ENCODE results near the gene GORASP1.

Gene GORASP1

GRCh38 chr3:39134305-39134704 is 26.9 kb upstream of the GORASP1 start:
- no peak overlapping the region for H3K4me3 ChIP-seq (ENCODE audit: low read length in 2 of 2)
- H3K4me1 ChIP-seq (ENCODE audit: control insufficient read depth in 2 of 2, insufficient read depth in 2 of 2, low read length in 2 of 2), result no peaks in the 10 kb centered on the region
- H3K36me3 ChIP-seq (ENCODE audit: control insufficient read depth in 2 of 2, insufficient read depth in 2 of 2, low read length in 2 of 2), result peaks cover 0 to 3% of the 10 kb centered on the region in 2 donors
- no peak overlapping the region for H3K9ac ChIP-seq (ENCODE audit: low read depth in 1 of 2, low read length in 2 of 2)
- H3K9me3 ChIP-seq (ENCODE audit: control insufficient read depth in 2 of 2, low read length in 2 of 2), result no peaks in the 10 kb centered on the region
- no peak overlapping the region for H3K27ac ChIP-seq (ENCODE audit: low read depth in 2 of 2, low read length in 2 of 2)
- H3K27me3 ChIP-seq (ENCODE audit: control insufficient read depth in 2 of 2, insufficient read depth in 2 of 2, low read length in 2 of 2), result no peaks in the 10 kb centered on the region

- Histone ChIP-seq H3K36me3 (ENCODE audit: control insufficient read depth in 2 of 2, insufficient read depth in 2 of 2, low read length in 2 of 2) (peaks cover 0 to 3% of the 10 kb centered on the region in 2 donors), H3K27ac (ENCODE audit: low read depth in 2 of 2, low read length in 2 of 2) (no peak overlapping the region), H3K27me3 (ENCODE audit: control insufficient read depth in 2 of 2, insufficient read depth in 2 of 2, low read length in 2 of 2) (no peaks in the 10 kb centered on the region), H3K4me1 (ENCODE audit: control insufficient read depth in 2 of 2, insufficient read depth in 2 of 2, low read length in 2 of 2) (no peaks in the 10 kb centered on the region), H3K9ac (ENCODE audit: low read depth in 1 of 2, low read length in 2 of 2) (no peak overlapping the region), H3K9me3 (ENCODE audit: control insufficient read depth in 2 of 2, low read length in 2 of 2) (no peaks in the 10 kb centered on the region), H3K4me3 (ENCODE audit: low read length in 2 of 2) (no peak overlapping the region)
These were observed 26.4 kb upstream of the GORASP1 start for GRCh38 chr3:39133822-39134221.

- Histone ChIP-seq H3K9ac (ENCODE audit: low read depth in 1 of 2, low read length in 2 of 2) (no peak overlapping the region), H3K4me1 (ENCODE audit: control insufficient read depth in 2 of 2, insufficient read depth in 2 of 2, low read length in 2 of 2) (no peaks in the 10 kb centered on the region), H3K36me3 (ENCODE audit: control insufficient read depth in 2 of 2, insufficient read depth in 2 of 2, low read length in 2 of 2) (peaks cover 0 to 3% of the 10 kb centered on the region in 2 donors), H3K4me3 (ENCODE audit: low read length in 2 of 2) (no peak overlapping the region), H3K27ac (ENCODE audit: low read depth in 2 of 2, low read length in 2 of 2) (no peak overlapping the region), H3K9me3 (ENCODE audit: control insufficient read depth in 2 of 2, low read length in 2 of 2) (no peaks in the 10 kb centered on the region), H3K27me3 (ENCODE audit: control insufficient read depth in 2 of 2, insufficient read depth in 2 of 2, low read length in 2 of 2) (no peaks in the 10 kb centered on the region)
These were observed 25.7 kb upstream of the GORASP1 start for GRCh38 chr3:39133093-39133490.

GRCh38 chr3:39132096-39133092 is 25.0 kb upstream of the GORASP1 start:
- Histone ChIP-seq H3K27me3 (ENCODE audit: control insufficient read depth in 2 of 2, insufficient read depth in 2 of 2, low read length in 2 of 2) (no peaks in the 10 kb centered on the region), H3K4me3 (ENCODE audit: low read length in 2 of 2) (no peak overlapping the region), H3K27ac (ENCODE audit: low read depth in 2 of 2, low read length in 2 of 2) (no peak overlapping the region), H3K36me3 (ENCODE audit: control insufficient read depth in 2 of 2, insufficient read depth in 2 of 2, low read length in 2 of 2) (no peaks in the 10 kb centered on the region), H3K9ac (ENCODE audit: low read depth in 1 of 2, low read length in 2 of 2) (no peak overlapping the region), H3K9me3 (ENCODE audit: control insufficient read depth in 2 of 2, low read length in 2 of 2) (no peaks in the 10 kb centered on the region), H3K4me1 (ENCODE audit: control insufficient read depth in 2 of 2, insufficient read depth in 2 of 2, low read length in 2 of 2) (no peaks in the 10 kb centered on the region)

DNA sequence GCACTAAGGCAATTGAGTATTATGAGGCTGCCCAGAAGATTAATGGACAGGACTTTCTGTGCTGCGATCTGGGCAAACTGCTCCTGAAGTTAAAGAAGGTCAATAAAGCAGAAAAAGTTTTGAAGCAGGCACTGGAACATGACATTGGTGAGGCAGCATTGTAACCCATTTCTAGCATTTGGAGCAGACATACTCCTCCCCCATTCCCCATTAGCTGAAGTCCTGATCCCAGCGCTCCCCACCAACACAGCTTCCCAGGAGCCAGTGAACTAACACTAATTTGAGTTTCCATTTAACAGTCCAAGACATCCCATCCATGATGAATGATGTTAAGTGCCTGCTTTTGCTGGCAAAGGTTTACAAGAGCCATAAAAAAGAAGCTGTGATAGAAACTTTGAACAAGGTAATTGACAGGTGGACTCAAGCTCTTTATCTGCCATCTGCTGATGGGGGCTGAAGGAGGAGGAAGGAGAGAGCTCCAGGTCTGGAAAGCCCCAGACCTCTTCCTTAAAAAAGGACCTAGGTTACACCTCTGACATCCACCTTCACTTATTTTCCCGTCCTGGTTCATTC is 23.4 kb upstream of the GORASP1 start:
- Histone ChIP-seq H3K4me3 (ENCODE audit: low read length in 2 of 2) (no peak overlapping the region), H3K9me3 (ENCODE audit: control insufficient read depth in 2 of 2, low read length in 2 of 2) (no peaks in the 10 kb centered on the region), H3K4me1 (ENCODE audit: control insufficient read depth in 2 of 2, insufficient read depth in 2 of 2, low read length in 2 of 2) (peaks cover 0 to 7% of the 10 kb centered on the region in 2 donors), H3K36me3 (ENCODE audit: control insufficient read depth in 2 of 2, insufficient read depth in 2 of 2, low read length in 2 of 2) (no peaks in the 10 kb centered on the region), H3K27me3 (ENCODE audit: control insufficient read depth in 2 of 2, insufficient read depth in 2 of 2, low read length in 2 of 2) (no peaks in the 10 kb centered on the region), H3K9ac (ENCODE audit: low read depth in 1 of 2, low read length in 2 of 2) (no peak overlapping the region), H3K27ac (ENCODE audit: low read depth in 2 of 2, low read length in 2 of 2) (no peak overlapping the region)

- Histone ChIP-seq H3K4me3 (ENCODE audit: low read length in 2 of 2) (no peak overlapping the region), H3K27ac (ENCODE audit: low read depth in 2 of 2, low read length in 2 of 2) (no peak overlapping the region), H3K9ac (ENCODE audit: low read depth in 1 of 2, low read length in 2 of 2) (no peak overlapping the region), H3K4me1 (ENCODE audit: control insufficient read depth in 2 of 2, insufficient read depth in 2 of 2, low read length in 2 of 2) (peaks cover 3 to 15% of the 10 kb centered on the region in 2 donors), H3K36me3 (ENCODE audit: control insufficient read depth in 2 of 2, insufficient read depth in 2 of 2, low read length in 2 of 2) (no peaks in the 10 kb centered on the region), H3K9me3 (ENCODE audit: control insufficient read depth in 2 of 2, low read length in 2 of 2) (no peaks in the 10 kb centered on the region), H3K27me3 (ENCODE audit: control insufficient read depth in 2 of 2, insufficient read depth in 2 of 2, low read length in 2 of 2) (no peaks in the 10 kb centered on the region)
These were observed 22.6 kb upstream of the GORASP1 start for GRCh38 chr3:39130026-39130425.

DNA sequence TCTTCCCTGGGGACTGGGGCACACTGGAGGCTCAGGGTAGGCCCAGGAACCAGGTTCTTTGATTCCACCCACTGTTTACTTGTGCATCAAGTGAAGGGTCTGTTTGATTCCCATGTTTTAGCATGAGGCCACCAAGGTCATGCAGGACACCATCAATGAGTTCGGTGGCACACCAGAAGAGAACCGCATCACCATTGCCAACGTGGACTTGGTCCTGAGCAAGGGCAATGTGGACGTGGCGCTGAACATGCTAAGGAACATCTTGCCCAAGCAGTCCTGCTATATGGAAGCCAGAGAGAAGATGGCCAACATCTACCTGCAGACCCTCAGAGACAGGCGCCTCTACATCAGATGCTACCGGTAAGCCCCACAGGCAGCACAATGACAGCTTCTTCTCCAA is 21.5 kb upstream of the GORASP1 start:
- Histone ChIP-seq H3K27ac (ENCODE audit: low read depth in 2 of 2, low read length in 2 of 2) (no peak overlapping the region), H3K27me3 (ENCODE audit: control insufficient read depth in 2 of 2, insufficient read depth in 2 of 2, low read length in 2 of 2) (no peaks in the 10 kb centered on the region), H3K9ac (ENCODE audit: low read depth in 1 of 2, low read length in 2 of 2) (no peak overlapping the region), H3K9me3 (ENCODE audit: control insufficient read depth in 2 of 2, low read length in 2 of 2) (no peaks in the 10 kb centered on the region), H3K36me3 (ENCODE audit: control insufficient read depth in 2 of 2, insufficient read depth in 2 of 2, low read length in 2 of 2) (no peaks in the 10 kb centered on the region), H3K4me3 (ENCODE audit: low read length in 2 of 2) (no peak overlapping the region), H3K4me1 (ENCODE audit: control insufficient read depth in 2 of 2, insufficient read depth in 2 of 2, low read length in 2 of 2) (peaks cover 3 to 15% of the 10 kb centered on the region in 2 donors)

DNA sequence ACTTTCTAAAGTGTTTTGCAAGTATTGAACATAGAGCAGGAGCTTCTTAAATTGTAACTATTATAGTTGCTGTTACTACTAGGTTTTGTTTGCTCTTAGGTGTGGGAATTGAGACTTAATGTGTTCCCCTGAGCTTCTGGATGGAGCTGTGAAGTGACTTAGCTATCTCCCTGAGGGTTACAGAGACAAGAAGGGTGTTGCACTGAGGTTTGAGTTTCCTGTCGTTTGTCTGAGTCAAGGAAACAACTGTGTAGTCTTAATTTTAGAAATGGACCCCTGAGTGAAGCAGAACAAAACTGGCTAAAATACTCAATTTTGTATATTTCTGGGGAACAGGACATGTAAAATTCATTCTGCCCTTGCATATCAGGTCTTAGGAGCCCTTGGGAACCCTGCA is 20.5 kb upstream of the GORASP1 start:
- H3K9me3 ChIP-seq (ENCODE audit: control insufficient read depth in 2 of 2, low read length in 2 of 2), result no peaks in the 10 kb centered on the region
- no peak overlapping the region for H3K27ac ChIP-seq (ENCODE audit: low read depth in 2 of 2, low read length in 2 of 2)
- no peaks in the 10 kb centered on the region for H3K36me3 ChIP-seq (ENCODE audit: control insufficient read depth in 2 of 2, insufficient read depth in 2 of 2, low read length in 2 of 2)

GRCh38 chr3:39127269-39127907 is 20.0 kb upstream of the GORASP1 start:
- Histone ChIP-seq H3K27me3 (ENCODE audit: control insufficient read depth in 2 of 2, insufficient read depth in 2 of 2, low read length in 2 of 2) (no peaks in the 10 kb centered on the region), H3K4me3 (ENCODE audit: low read length in 2 of 2) (no peak overlapping the region), H3K4me1 (ENCODE audit: control insufficient read depth in 2 of 2, insufficient read depth in 2 of 2, low read length in 2 of 2) (peaks cover 3 to 15% of the 10 kb centered on the region in 2 donors), H3K9me3 (ENCODE audit: control insufficient read depth in 2 of 2, low read length in 2 of 2) (no peaks in the 10 kb centered on the region), H3K36me3 (ENCODE audit: control insufficient read depth in 2 of 2, insufficient read depth in 2 of 2, low read length in 2 of 2) (no peaks in the 10 kb centered on the region), H3K9ac (ENCODE audit: low read depth in 1 of 2, low read length in 2 of 2) (no peak overlapping the region), H3K27ac (ENCODE audit: low read depth in 2 of 2, low read length in 2 of 2) (no peak overlapping the region)

More for the DNA sequence above, 20.5 kb upstream of the GORASP1 start:
- no peaks in the 10 kb centered on the region for H3K27me3 ChIP-seq (ENCODE audit: control insufficient read depth in 2 of 2, insufficient read depth in 2 of 2, low read length in 2 of 2)
- no peak overlapping the region for H3K9ac ChIP-seq (ENCODE audit: low read depth in 1 of 2, low read length in 2 of 2)
- H3K4me3 ChIP-seq (ENCODE audit: low read length in 2 of 2), result no peak overlapping the region
- peaks cover 3 to 15% of the 10 kb centered on the region in 2 donors for H3K4me1 ChIP-seq (ENCODE audit: control insufficient read depth in 2 of 2, insufficient read depth in 2 of 2, low read length in 2 of 2)

- H3K9me3 ChIP-seq (ENCODE audit: control insufficient read depth in 2 of 2, low read length in 2 of 2), result no peaks in the 10 kb centered on the region
- H3K36me3 ChIP-seq (ENCODE audit: control insufficient read depth in 2 of 2, insufficient read depth in 2 of 2, low read length in 2 of 2), result no peaks in the 10 kb centered on the region
- no peak overlapping the region for H3K9ac ChIP-seq (ENCODE audit: low read depth in 1 of 2, low read length in 2 of 2)
- H3K4me3 ChIP-seq (ENCODE audit: low read length in 2 of 2), result no peak overlapping the region
- H3K4me1 ChIP-seq (ENCODE audit: control insufficient read depth in 2 of 2, insufficient read depth in 2 of 2, low read length in 2 of 2), result peaks cover 3 to 15% of the 10 kb centered on the region in 2 donors
- H3K27me3 ChIP-seq (ENCODE audit: control insufficient read depth in 2 of 2, insufficient read depth in 2 of 2, low read length in 2 of 2), result no peaks in the 10 kb centered on the region
- H3K27ac ChIP-seq (ENCODE audit: low read depth in 2 of 2, low read length in 2 of 2), result no peak overlapping the region
These were observed 19.2 kb upstream of the GORASP1 start for GRCh38 chr3:39126532-39127071.
